Jurkat, Clone E6-1 (cell line): Measurements from ENCODE around the gene FNDC3A.
A peak's percentile ranks its signal among the peaks of the same experiment; 100 is the strongest.
"Not testable (repeated sequence)": the region's sequence is repeated elsewhere in the genome, so short reads cannot be mapped to it uniquely, and the experiment has no call there.

Source experiments
- DNase-seq: peaks from one replicate; pipeline ENCODE4 v3.0.0-alpha.2; 2011; ENCODE audit warnings: low read depth, low spot score
- H3K4me3 ChIP-seq: 2 replicates; pipeline ENCODE4 v1.5.1; 2011; ENCODE audit warnings: mild to moderate bottlenecking, low read length, control low read depth, moderate library complexity

Gene FNDC3A

GRCh38 chr13:49063497-49063896 lies 87.8 kb downstream of the FNDC3A start:
- H3K4me3 ChIP-seq, result no peak overlapping the region
- DNase-seq, result no peak

GRCh38 chr13:49064476-49064875 lies 88.8 kb downstream of the FNDC3A start:
- DNase-seq, result no peak
- no peak overlapping the region for H3K4me3 ChIP-seq

- no peak for DNase-seq
- no peak overlapping the region for H3K4me3 ChIP-seq
These were observed 91.1 kb downstream of the FNDC3A start for GRCh38 chr13:49066856-49067255.

- not testable (repeated sequence) for DNase-seq
These were observed 92.8 kb downstream of the FNDC3A start for GRCh38 chr13:49068498-49068897.

GRCh38 chr13:49070021-49070420 lies 94.3 kb downstream of the FNDC3A start:
- not testable (repeated sequence) for DNase-seq, H3K4me3 ChIP-seq

More at GRCh38 chr13:49068498-49068897, 92.8 kb downstream of the FNDC3A start:
- H3K4me3 ChIP-seq, result not testable (repeated sequence)

GRCh38 chr13:49071341-49071937 lies 95.7 kb downstream of the FNDC3A start:
- no peak for DNase-seq
- H3K4me3 ChIP-seq, result no peak overlapping the region

GRCh38 chr13:49082653-49083536 lies 107.2 kb downstream of the FNDC3A start:
- DNase-seq, result no peak
- H3K4me3 ChIP-seq, result no peak overlapping the region

GRCh38 chr13:49084961-49085360 lies 109.2 kb downstream of the FNDC3A start:
- no peak overlapping the region for H3K4me3 ChIP-seq
- no peak for DNase-seq

GRCh38 chr13:49086722-49087121 lies 111.0 kb downstream of the FNDC3A start:
- no peak overlapping the region for H3K4me3 ChIP-seq
- DNase-seq, result no peak

GRCh38 chr13:49093376-49093775 lies 117.7 kb downstream of the FNDC3A start:
- no peak for DNase-seq
- H3K4me3 ChIP-seq, result no peak overlapping the region

- no peak overlapping the region for H3K4me3 ChIP-seq
- DNase-seq, result no peak
These were observed 121.7 kb downstream of the FNDC3A start for GRCh38 chr13:49097374-49097773.

- no peak overlapping the region for H3K4me3 ChIP-seq
- no peak for DNase-seq
These were observed 122.5 kb downstream of the FNDC3A start for GRCh38 chr13:49098198-49098597.

- H3K4me3 ChIP-seq, result no peak overlapping the region
- no peak for DNase-seq
These were observed 123.2 kb downstream of the FNDC3A start for GRCh38 chr13:49098771-49099512.

GRCh38 chr13:49099513-49099877 lies 123.8 kb downstream of the FNDC3A start:
- no peak overlapping the region for H3K4me3 ChIP-seq
- no peak for DNase-seq

GRCh38 chr13:49100637-49101570 lies 125.2 kb downstream of the FNDC3A start:
- no peak overlapping the region for H3K4me3 ChIP-seq
- no peak for DNase-seq

- no peak overlapping the region for H3K4me3 ChIP-seq
- no peak for DNase-seq
These were observed 132.5 kb downstream of the FNDC3A start for GRCh38 chr13:49108196-49108595.

- peak overlapping the region; percentile 61 for H3K4me3 ChIP-seq
- DNase-seq, result peak; percentile 92
These were observed 134.6 kb downstream of the FNDC3A start for GRCh38 chr13:49110122-49110912.

- H3K4me3 ChIP-seq, result peak overlapping the region; percentile 61
- DNase-seq, result no peak
These were observed 135.1 kb downstream of the FNDC3A start for GRCh38 chr13:49110913-49111170.
